GDM1 (cell line): Measurements from ENCODE around the gene TMEM179.
"Not testable (repeated sequence)": the region's sequence is repeated elsewhere in the genome, so short reads cannot be mapped to it uniquely, and the experiment has no call there.

Experiments
- DNase-seq: peaks from one replicate; lab custom pipeline; 2025; lab: John Stamatoyannopoulos, UW

Gene TMEM179

GRCh38 chr14:104637546-104638003 is 33.0 kb upstream of the TMEM179 start:
- no peak for DNase-seq

GRCh38 chr14:104636846-104637545 is 32.4 kb upstream of the TMEM179 start:
- not testable (repeated sequence) for DNase-seq

- no peak for DNase-seq
Observed at GRCh38 chr14:104636131-104636530, 31.6 kb upstream of the TMEM179 start.

GRCh38 chr14:104635717-104636116 is 31.1 kb upstream of the TMEM179 start:
- DNase-seq: no peak

- DNase-seq: no peak
Observed at GRCh38 chr14:104634886-104635570, 30.5 kb upstream of the TMEM179 start.

GRCh38 chr14:104634138-104634760 is 29.7 kb upstream of the TMEM179 start:
- no peak for DNase-seq

GRCh38 chr14:104633276-104634137 is 28.9 kb upstream of the TMEM179 start:
- no peak for DNase-seq

GRCh38 chr14:104632781-104633180 is 28.2 kb upstream of the TMEM179 start:
- DNase-seq: no peak

- no peak for DNase-seq
Observed at GRCh38 chr14:104624939-104625338, 20.4 kb upstream of the TMEM179 start.

- no peak for DNase-seq
Observed at GRCh38 chr14:104614126-104614812, 9.7 kb upstream of the TMEM179 start.

- DNase-seq: no peak
Observed at GRCh38 chr14:104611881-104612280, 7.3 kb upstream of the TMEM179 start.

- no peak for DNase-seq
Observed at GRCh38 chr14:104610749-104611310, 6.3 kb upstream of the TMEM179 start.

GRCh38 chr14:104609666-104610065 is 5.1 kb upstream of the TMEM179 start:
- DNase-seq: no peak

- DNase-seq: no peak
Observed at GRCh38 chr14:104603711-104604401, 716 bp downstream of the TMEM179 start.

GRCh38 chr14:104602933-104603325 is 1.6 kb downstream of the TMEM179 start:
- no peak for DNase-seq

- no peak for DNase-seq
Observed at GRCh38 chr14:104602315-104602932, 2.1 kb downstream of the TMEM179 start.

- no peak for DNase-seq
Observed at GRCh38 chr14:104601786-104602185, 2.8 kb downstream of the TMEM179 start.

- DNase-seq: no peak
Observed at GRCh38 chr14:104600805-104601204, 3.8 kb downstream of the TMEM179 start.

- no peak for DNase-seq
Observed at GRCh38 chr14:104600141-104600643, 4.4 kb downstream of the TMEM179 start.

- no peak for DNase-seq
Observed at GRCh38 chr14:104599446-104599845, 5.1 kb downstream of the TMEM179 start.
